Left kidney (tissue), 2 donors: ENCODE measurements around the gene SLC25A42. TPM values are rescaled to one million over a fixed set of nuclear protein-coding genes. Genes with fewer than 3 reads are reported as not detected.
"Not testable (repeated sequence)": the region's sequence is repeated elsewhere in the genome, so short reads cannot be mapped to it uniquely, and the experiment has no call there.

ENCODE experiments used
- DNase-seq: peaks from one replicate; pipeline ENCODE4 v3.0.0-alpha.2; 2013
- polyA plus RNA-seq: library from polyadenylated mRNA; unstranded; fragments of 120-200 nt; gene quantifications from one replicate; pipeline ENCODE4 v1.2.1, GENCODE V29; 2013; ENCODE audit not compliant: insufficient read length

Gene SLC25A42
- polyA plus RNA-seq, 1 donor, result 20.0 TPM

DNA sequence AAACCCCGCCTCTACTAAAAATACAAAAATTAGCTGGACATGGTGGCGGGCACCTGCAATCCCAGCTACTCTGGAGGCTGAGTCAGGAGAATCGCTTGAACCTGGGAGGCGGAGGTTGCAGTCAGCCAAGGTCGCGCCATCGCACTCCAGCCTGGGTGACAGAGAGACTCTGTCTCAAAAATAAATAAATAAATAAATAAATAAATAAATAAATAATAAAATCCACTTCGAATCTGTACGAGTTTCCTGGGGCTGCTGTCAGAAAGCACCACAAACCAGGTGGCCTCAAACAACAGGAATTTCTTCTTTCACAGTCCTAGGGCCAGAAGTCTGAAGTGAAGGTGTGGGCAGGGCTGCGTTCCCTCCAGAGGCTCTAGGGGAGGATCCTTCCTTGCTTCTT lies 38.8 kb downstream of the SLC25A42 start:
- DNase-seq, result not testable (repeated sequence)

DNA sequence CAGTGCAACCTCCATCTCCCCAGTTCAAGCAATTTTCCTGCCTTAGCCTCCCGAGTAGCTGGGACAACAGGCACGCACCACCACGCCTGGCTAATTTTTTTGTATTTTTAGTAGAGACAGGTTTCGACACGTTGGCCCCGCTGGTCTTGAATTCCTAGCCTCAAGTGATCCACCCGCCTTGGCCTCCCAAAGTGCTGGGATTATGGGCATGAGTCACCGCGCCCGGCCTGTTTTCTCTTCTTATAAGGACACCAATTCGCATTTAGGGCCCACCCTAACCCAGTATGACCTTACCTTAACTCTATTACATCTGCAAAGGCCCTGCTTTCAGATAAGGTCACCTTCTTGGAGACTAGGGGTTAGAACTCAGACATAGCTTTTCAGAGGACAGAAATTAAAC lies 39.4 kb downstream of the SLC25A42 start:
- DNase-seq, result no peak

- peak; percentile 66 for DNase-seq
Observed at GRCh38 chr19:19105365-19106055, 41.7 kb downstream of the SLC25A42 start.

DNA sequence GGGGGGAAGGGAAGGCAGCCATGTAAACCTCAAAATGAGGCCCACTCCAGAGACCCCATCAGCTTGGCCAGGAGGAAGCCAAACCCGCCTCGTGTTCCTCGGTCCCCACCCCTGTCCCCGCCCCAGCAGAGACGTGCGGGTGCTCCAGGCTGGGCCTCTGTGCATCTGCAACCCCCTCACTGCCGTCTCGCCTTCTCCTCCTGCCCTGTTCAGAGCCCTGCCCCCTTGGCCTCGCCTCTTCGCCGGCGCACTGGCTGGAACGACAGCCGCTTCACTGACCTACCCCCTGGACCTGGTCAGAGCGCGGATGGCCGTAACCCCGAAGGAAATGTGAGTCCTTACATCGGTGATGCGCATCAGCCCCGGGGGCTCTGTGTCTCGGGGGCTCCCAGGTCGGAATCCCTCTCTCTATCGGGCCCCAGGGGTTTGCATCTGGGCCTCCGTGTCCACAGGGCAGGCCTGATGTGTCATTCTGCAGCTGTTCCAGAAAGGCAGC lies 42.3 kb downstream of the SLC25A42 start:
- DNase-seq, result no peak

DNA sequence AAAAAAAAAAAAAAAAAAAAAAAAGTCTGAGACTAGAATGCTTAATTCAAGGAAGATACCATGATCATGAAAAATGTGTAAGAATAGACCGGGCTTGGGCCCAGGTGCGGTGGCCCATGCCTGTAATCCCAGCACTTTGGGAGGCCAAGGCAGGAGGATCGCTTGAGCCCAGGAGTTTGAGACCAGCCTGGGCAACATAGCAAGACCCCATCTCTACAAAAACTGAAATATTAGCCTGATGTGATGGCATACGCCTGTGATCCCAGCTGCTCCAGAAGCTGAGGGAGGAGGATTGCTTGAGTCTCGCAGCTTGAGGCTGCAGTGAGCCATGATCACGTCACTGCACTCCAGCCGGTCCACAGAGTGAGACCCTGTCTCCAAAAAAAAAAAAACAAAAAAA lies 43.1 kb downstream of the SLC25A42 start:
- DNase-seq, result not testable (repeated sequence)

DNA sequence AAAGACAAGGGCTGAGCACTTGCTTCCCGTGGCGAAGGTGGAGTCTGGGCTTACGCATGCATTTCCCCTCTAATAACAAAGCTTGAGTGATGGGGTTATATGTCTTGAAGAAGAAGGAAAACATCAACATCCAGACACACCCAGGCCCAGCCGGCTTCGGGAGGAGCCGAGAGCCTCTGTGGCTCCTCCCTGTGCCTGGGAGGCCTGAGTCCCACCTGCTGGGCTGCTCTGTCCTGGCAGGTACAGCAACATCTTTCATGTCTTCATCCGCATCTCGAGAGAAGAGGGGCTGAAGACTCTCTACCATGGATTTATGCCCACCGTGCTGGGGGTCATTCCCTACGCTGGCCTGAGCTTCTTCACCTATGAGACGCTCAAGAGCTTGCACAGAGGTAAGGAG lies 43.9 kb downstream of the SLC25A42 start:
- no peak for DNase-seq

GRCh38 chr19:19109601-19110000 lies 45.8 kb downstream of the SLC25A42 start:
- no peak for DNase-seq

DNA sequence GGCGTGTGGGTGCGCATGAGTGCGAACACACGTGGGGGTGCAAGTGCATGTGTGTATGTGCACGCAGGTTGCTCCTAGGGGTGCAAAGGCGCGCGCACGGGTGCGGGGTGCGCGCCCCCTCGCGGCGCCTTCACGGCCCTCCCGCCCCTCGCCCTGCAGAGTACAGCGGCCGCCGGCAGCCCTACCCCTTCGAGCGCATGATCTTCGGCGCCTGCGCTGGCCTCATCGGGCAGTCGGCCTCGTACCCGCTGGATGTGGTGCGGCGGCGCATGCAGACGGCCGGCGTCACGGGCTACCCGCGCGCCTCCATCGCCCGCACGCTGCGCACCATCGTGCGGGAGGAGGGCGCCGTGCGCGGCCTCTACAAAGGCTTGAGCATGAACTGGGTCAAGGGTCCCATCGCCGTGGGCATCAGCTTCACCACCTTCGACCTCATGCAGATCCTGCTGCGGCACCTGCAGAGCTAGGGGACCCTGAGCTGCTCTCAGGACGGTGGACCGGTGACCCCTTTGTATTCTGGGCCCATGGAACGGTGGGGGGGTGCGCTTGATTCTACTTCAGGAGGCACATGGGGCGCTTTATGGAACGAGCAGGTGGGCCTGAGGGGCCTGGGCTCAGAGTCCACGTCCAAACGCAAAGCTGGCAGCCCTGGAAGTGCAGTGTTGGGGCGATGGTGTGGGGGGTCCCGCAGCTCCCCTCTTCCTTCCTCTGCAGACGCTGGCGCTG lies 46.8 kb downstream of the SLC25A42 start:
- DNase-seq, result no peak

GRCh38 chr19:19111136-19111835 lies 47.5 kb downstream of the SLC25A42 start:
- DNase-seq, result no peak

DNA sequence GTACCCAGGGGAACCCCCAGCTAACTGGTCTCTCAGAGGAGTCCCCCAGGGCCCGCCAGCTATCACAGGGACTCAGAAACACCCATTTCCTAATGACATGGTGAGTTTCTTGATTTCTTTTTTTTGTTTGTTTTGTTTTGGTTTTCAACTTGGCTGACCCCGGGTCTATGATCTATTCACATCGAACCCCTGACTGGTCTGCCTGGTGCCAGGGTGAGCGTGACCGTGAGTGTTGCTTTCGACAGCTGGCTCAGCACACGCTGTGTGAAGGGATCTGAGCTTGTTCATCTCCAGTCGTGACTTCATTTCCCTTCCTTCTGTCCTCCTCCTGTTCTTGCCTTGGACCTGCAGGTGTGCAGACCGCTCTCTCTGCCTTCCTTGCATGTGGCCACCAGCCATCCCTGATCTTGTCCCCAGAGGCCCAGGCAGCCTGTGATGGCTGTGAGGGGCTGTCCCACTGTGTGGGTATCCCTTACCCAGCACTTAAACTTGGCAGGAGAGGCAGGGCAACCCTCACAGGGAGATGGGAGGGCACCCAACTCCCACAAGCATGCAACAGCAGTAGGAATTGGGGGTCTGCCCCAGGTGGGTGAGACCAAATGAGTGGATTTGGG lies 48.3 kb downstream of the SLC25A42 start:
- no peak for DNase-seq

DNA sequence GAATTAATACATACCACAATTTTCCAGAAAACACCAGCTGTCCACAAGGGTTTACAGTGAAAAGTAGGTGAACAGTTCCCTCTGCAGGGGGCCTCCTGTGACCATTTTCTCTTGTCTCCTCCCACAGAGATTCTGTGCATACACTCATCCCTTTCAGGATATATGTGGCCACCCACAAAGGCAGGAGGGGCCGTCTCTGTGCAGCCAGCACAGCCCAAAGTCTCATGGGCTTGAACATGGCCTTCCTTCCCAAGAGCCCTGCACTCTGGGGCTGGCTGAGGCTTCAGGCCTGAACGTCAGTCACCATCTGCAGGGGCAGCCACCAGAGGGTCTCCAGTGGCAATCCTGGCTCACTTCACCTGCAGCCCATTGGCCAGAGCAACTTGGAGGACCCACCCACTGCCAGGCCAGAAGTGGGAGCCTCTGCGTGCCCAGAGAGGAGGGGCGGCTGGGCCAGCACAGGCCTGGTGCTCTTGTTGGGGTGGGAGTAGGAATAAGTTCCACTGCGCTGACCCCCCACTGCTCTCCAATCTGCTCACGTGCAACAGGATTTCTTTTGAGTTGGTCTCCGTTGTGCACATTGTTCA lies 49.3 kb downstream of the SLC25A42 start:
- DNase-seq, result no peak

- no peak for DNase-seq
Observed at GRCh38 chr19:19115954-19116353, 52.2 kb downstream of the SLC25A42 start.

DNA sequence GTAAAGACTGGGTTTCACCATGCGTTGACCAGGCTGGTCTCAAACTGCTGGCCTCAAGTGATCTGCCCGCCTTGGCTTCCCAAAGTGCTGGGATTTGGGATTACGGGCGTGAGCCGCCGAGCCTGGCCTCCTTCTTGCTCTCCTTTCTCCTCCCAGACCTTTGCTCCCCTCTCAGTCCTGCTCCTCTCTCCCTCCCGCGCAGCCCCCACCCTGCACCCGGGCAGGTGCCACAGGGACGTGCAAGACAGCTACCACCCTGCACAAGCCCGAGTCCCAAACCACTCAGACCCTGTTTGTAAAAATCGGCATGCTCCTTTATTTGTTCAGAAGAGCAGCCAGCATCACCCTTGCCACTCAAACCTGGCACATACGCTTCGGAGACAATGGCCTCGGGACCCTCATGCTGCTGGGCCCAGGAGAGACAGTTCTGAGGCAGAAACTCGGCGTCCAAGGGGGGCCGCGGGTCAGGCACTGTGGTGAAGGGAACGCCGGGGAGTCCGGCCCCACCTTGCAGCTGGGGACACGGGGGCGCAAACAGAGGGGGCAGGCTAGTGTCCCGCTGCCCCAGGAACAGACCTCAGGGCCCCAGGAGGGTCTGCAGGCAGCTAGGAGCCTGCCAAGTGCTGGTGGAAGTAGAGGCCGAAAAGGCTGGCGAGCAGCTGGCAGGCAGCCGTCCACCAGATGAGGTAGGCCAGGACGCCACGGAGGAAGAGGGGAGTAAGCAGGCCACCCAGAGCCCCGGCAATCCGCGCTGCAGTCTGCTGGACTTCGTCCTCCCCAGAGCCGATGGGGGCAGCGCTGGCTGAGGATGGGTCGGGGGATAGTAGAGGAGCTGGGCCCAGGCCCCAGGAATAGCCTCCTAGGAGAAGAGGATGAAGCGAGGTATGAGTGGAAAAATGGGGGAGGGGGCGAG lies 55.8 kb downstream of the SLC25A42 start:
- DNase-seq, result no peak

DNA sequence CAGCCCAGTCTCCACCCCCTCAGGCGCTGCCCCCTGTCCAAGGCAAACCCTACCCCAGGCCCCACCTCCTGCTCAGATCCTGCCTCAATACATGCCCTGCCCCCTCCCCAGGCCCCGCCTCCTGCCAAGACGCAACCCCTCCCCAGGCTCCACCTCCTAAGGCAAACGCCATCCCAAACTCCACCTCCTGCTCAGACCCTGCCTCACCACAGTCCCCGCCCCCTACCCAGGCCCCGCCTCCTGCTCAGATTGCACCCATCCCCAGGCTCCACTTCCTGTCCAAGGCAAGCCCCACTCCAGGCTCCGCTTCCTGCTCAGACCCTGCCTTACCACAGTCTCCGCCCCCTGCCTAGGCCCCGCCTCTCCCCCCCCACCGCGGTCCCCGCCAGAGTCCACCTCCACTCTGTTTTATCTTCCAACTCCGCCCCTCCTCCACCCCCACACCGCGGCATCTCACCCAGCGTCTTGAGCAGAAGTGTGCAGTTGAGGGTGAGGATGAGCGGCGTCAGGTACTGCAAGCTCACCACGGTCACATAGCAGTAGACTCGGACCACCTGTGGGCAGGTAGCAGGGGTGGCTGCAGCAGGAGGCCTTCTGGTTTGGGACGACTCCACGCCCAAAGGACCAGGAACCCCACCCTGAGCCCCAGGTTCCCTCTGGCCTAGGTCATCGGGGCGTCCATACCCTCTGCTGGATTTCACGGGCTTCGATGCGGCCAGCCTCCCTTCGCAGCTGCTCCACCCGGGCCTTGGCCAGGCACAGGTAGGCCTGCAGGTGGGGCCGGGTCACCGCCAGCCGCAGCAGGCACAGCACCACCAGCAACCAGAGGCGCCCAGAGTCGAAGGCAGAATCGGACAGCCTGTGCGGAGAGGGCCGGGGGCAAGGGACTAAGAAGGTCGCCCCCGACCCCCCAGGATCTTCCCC lies 56.8 kb downstream of the SLC25A42 start:
- DNase-seq, result peak; percentile 85

DNA sequence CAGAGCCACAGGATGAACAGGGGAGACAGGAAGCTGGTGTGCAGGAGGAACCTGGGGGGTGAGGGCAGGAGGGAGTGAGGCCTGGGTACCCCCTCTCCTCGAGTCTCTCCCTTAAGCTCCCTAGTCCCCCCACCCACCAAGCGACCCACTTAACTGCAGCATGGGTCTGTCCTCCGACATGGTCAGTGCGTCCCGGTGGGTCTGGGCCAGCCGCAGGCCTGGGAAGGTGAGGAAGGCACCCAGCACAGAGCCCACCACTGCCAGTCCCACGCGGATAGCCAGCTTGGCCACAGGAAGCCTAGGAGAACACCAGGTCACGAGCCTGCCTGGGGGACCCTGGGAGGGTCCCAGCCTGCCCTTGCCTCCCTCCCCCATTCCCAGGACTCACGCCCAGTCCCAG lies 57.6 kb downstream of the SLC25A42 start:
- no peak for DNase-seq

DNA sequence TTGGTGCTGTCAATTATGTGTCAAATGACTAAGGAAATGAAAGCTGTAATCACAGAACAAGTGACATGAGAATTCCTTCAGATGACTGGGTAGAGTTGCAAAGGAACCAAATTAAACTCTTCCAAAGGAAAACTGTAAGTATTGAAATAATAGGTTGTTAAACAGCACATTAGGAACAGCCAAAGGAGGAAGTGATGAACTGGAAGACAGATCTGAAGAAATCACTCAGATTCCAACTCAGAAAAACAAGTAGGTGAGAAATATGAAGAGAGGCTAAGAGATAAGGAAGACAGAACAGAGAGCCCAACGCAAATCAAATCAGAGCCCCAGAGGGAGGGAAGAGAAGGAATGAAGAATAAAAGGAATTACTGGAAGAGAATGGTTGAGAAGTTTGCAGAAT lies 59.1 kb downstream of the SLC25A42 start:
- no peak for DNase-seq

GRCh38 chr19:19123386-19123785 lies 59.6 kb downstream of the SLC25A42 start:
- no peak for DNase-seq

- no peak for DNase-seq
Observed at GRCh38 chr19:19126102-19126501, 62.3 kb downstream of the SLC25A42 start.

DNA sequence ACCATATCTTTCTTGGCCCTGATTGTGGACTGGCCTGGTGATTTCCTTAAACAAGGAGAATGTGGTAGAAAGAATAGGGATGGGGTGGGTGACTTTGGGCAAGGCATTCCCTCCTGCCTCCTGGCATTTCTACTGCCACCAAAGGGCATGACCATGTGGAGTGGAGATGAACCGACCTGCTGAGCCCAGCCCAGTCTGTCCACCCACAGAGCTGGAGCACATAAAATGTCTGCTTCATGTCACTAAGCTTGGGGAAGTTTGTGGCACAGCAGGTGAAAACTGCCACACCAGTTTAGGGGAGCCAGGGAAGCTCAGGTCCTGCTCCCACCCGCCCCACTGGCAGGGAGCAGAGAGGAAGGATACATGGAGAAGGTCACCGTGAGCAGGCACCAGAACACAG lies 68.2 kb downstream of the SLC25A42 start:
- DNase-seq, result no peak

DNA sequence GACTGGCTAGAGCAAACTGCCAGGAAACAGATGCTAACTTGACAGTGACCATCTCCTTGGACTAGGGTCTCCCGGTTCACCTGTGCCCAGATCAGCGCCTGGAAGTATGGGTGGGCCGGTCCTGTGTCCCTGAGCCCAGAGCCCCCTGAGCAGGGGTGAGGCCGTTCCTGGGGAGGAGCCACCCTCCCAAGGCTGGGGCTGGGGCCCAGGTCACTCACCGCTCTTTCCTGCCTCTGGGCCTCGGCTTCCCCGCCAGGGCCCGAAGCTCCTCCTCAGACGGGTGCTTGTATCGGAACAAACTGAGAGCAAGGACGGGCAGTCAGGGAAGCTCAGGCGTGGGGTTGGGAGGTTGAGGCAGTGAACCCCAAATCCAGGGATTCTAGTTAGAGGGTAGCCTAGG lies 69.1 kb downstream of the SLC25A42 start:
- DNase-seq, result no peak
